Activated CD4-positive, alpha-beta memory T cell treated with anti-CD3 and anti-CD28 coated beads, Interleukin-2, amount 10 ng/mL, durations not matched to agents 7 days and 5 days (primary cell): ENCODE data around the gene ZFAND5. TPM values are rescaled to one million over a fixed set of nuclear protein-coding genes. Genes with fewer than 3 reads are reported as not detected.

Experiments
- CTCF ChIA-PET: fragments of 350-600 bp; sonication (Branson Sonifier 250); formaldehyde crosslinking; loops from one replicate; lab custom pipeline; 2021; ENCODE audit warnings: antibody characterized with exemption, inconsistent platforms; lab: Charles Lee
- POLR2A ChIA-PET: fragments of 350-600 bp; sonication (Branson Sonifier 250); formaldehyde crosslinking; loops from one replicate; lab custom pipeline; 2021; ENCODE audit warnings: antibody characterized with exemption; lab: Charles Lee
- DNase-seq: peaks from one replicate; pipeline ENCODE4 v3.0.0-alpha.2; 2020
- H3K27ac Mint-ChIP-seq: one replicate; pipeline ENCODE4 v1.8.0; 2021; ENCODE audit warnings: mild to moderate bottlenecking, mixed read lengths
- H3K27me3 Mint-ChIP-seq: one replicate; pipeline ENCODE4 v1.8.0; 2021; ENCODE audit warnings: mixed read lengths
- H3K36me3 Mint-ChIP-seq: one replicate; pipeline ENCODE4 v1.8.0; 2021; ENCODE audit warnings: low read depth, mixed read lengths
- H3K4me1 Mint-ChIP-seq: one replicate; pipeline ENCODE4 v1.8.0; 2021; ENCODE audit warnings: mixed read lengths
- H3K4me3 Mint-ChIP-seq: one replicate; pipeline ENCODE4 v1.8.0; 2021; ENCODE audit warnings: mild to moderate bottlenecking, mixed read lengths
- H3K9me3 Mint-ChIP-seq: one replicate; pipeline ENCODE4 v1.8.0; 2021; ENCODE audit warnings: mixed read lengths
- total RNA-seq, 2 experiments: library from RNA; stranded (reverse); gene quantifications; one replicate each; pipeline ENCODE4 v1.2.3, GENCODE V29; 2021

The ZFAND5 gene
- total RNA-seq, 2 experiments from 2014 or later, result 101 to 103 TPM

GRCh38 chr9:72312386-72312987, 52.5 kb downstream of the ZFAND5 start:
- POLR2A ChIA-PET, result no interaction called here
- CTCF ChIA-PET, result no interaction called here
- Mint-ChIP-seq H3K27me3 (peaks cover 3% of the 10 kb centered on the region), H3K4me1 (peaks cover 4% of the 10 kb centered on the region), H3K9me3 (no peaks in the 10 kb centered on the region), H3K27ac (no peak overlapping the region), H3K4me3 (no peak overlapping the region), H3K36me3 (no peaks in the 10 kb centered on the region)
- no peak for DNase-seq

GRCh38 chr9:72309364-72310133, 55.5 kb downstream of the ZFAND5 start:
- POLR2A ChIA-PET, result no interaction called here
- no peak overlapping the region for H3K4me3 Mint-ChIP-seq
- H3K36me3 Mint-ChIP-seq, result no peaks in the 10 kb centered on the region
- H3K27me3 Mint-ChIP-seq, result peaks cover 3% of the 10 kb centered on the region
- H3K9me3 Mint-ChIP-seq, result no peaks in the 10 kb centered on the region
- peaks cover 25% of the 10 kb centered on the region for H3K4me1 Mint-ChIP-seq
- CTCF ChIA-PET, result no interaction called here
- H3K27ac Mint-ChIP-seq, result no peak overlapping the region
- no peak for DNase-seq

- ChIA-PET CTCF (interaction anchor here (0.9 kb wide), 1 partner anchor 362 kb away, joined by 3 read pairs; no protein-coding TSS in a partner anchor), POLR2A (no interaction called here)
- Mint-ChIP-seq H3K27me3 (peaks cover 3% of the 10 kb centered on the region), H3K27ac (no peak overlapping the region), H3K4me3 (no peak overlapping the region), H3K36me3 (no peaks in the 10 kb centered on the region), H3K4me1 (peaks cover 35% of the 10 kb centered on the region), H3K9me3 (no peaks in the 10 kb centered on the region)
- no peak for DNase-seq
Observed at GRCh38 chr9:72306761-72307160, 58.2 kb downstream of the ZFAND5 start.

GRCh38 chr9:72305707-72306106, 59.3 kb downstream of the ZFAND5 start:
- no peak for DNase-seq
- peaks cover 7% of the 10 kb centered on the region for H3K9me3 Mint-ChIP-seq
- POLR2A ChIA-PET, result interaction anchor here (1.0 to 1.8 kb wide), 4 partner anchors 53 to 138 kb away, joined by 3 to 18 read pairs (median 8); partner anchors contain the start of gene ZFAND5
- CTCF ChIA-PET, result interaction anchor here (0.5 to 1.7 kb wide), 7 partner anchors 13 to 668 kb away, joined by 3 to 12 read pairs (median 3); no protein-coding TSS in a partner anchor
- H3K27ac Mint-ChIP-seq, result peak overlapping the region; percentile 84
- peak overlapping the region; percentile 54 for H3K4me3 Mint-ChIP-seq
- H3K36me3 Mint-ChIP-seq, result no peaks in the 10 kb centered on the region
- H3K27me3 Mint-ChIP-seq, result peaks cover 3% of the 10 kb centered on the region
- H3K4me1 Mint-ChIP-seq, result peaks cover 43% of the 10 kb centered on the region

GRCh38 chr9:72305102-72305546, 59.9 kb downstream of the ZFAND5 start:
- peak overlapping the region; percentile 84 for H3K27ac Mint-ChIP-seq
- no peaks in the 10 kb centered on the region for H3K36me3 Mint-ChIP-seq
- H3K4me1 Mint-ChIP-seq, result peaks cover 47% of the 10 kb centered on the region
- peaks cover 3% of the 10 kb centered on the region for H3K27me3 Mint-ChIP-seq
- POLR2A ChIA-PET, result interaction anchor here (1.0 to 1.8 kb wide), 4 partner anchors 54 to 138 kb away, joined by 3 to 18 read pairs (median 8); partner anchors contain the start of gene ZFAND5
- CTCF ChIA-PET, result interaction anchor here (0.6 to 1.7 kb wide), 6 partner anchors 15 to 667 kb away, joined by 3 to 12 read pairs (median 3); no protein-coding TSS in a partner anchor
- H3K4me3 Mint-ChIP-seq, result peak overlapping the region; percentile 54
- peak; percentile 55 for DNase-seq
- H3K9me3 Mint-ChIP-seq, result peaks cover 7% of the 10 kb centered on the region

DNA sequence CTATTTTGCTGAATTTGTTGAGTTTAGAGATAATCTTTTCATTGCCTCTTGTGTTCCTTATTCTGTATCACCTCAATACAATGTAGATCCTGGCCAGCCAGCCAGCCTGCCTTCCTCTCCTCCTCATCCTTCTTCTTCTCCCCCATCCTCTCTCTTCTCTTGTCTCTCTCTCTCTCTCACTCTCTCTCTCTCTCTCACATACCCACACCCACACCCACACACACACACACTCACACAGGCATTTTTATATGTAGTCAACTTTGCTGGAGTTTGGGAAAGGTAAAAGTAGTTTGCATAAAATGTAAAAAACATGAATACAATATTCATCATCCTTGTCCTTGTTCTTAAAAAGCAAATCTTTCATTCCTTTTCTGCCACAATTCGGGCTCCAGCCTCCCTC, 60.5 kb downstream of the ZFAND5 start:
- peak overlapping the region; percentile 84 for H3K27ac Mint-ChIP-seq
- peaks cover 49% of the 10 kb centered on the region for H3K4me1 Mint-ChIP-seq
- peaks cover 3% of the 10 kb centered on the region for H3K36me3 Mint-ChIP-seq
- ChIA-PET CTCF (interaction anchor here (1.0 to 1.7 kb wide), 2 partner anchors 24 to 293 kb away, joined by 3 to 12 read pairs; no protein-coding TSS in a partner anchor), POLR2A (interaction anchor here (1.0 to 1.8 kb wide), 4 partner anchors 55 to 139 kb away, joined by 3 to 18 read pairs (median 8); partner anchors contain the start of gene ZFAND5)
- peaks cover 1% of the 10 kb centered on the region for H3K27me3 Mint-ChIP-seq
- H3K9me3 Mint-ChIP-seq, result peaks cover 7% of the 10 kb centered on the region
- no peak for DNase-seq
- H3K4me3 Mint-ChIP-seq, result peak overlapping the region; percentile 54

Other genes starting within 250 kb of the ZFAND5 start
- not detected for gene GDA, start 215.8 kb downstream of the ZFAND5 start, total RNA-seq
- gene TMC1, start 156.4 kb upstream of the ZFAND5 start, total RNA-seq, result under 1 TPM in 1 of 2 experiments, not detected in 1; 0.28 TPM